ENCODE measurements around the gene DNMBP.

Gene DNMBP

GRCh38 chr10:99836711-99837110 lies 173.0 kb downstream of the DNMBP start:
- Histone ChIP-seq H3K4me3 (ENCODE audit: low read depth in 1 of 2, low read length in 2 of 2) (no peak overlapping the region), H3K9ac (ENCODE audit: low read depth in 1 of 2, low read length in 2 of 2) (no peak overlapping the region), H3K4me1 (ENCODE audit: control insufficient read depth in 1 of 2, insufficient read depth in 2 of 2, low read length in 2 of 2) (no peaks in the 10 kb centered on the region), H3K36me3 (ENCODE audit: control insufficient read depth in 1 of 2, insufficient read depth in 2 of 2, low read length in 2 of 2) (peaks cover 3 to 11% of the 10 kb centered on the region in 2 donors), H3K27ac (ENCODE audit: low read depth, low read length) (no peak overlapping the region), H3K27me3 (ENCODE audit: control insufficient read depth in 1 of 2, insufficient read depth in 2 of 2, low read length in 2 of 2) (no peaks in the 10 kb centered on the region), H3K9me3 (ENCODE audit: control insufficient read depth in 1 of 2, low read length in 2 of 2) (no peaks in the 10 kb centered on the region)

GRCh38 chr10:99835947-99836346 lies 173.8 kb downstream of the DNMBP start:
- H3K4me3 ChIP-seq (ENCODE audit: low read depth in 1 of 2, low read length in 2 of 2) = no peak overlapping the region
- H3K9me3 ChIP-seq (ENCODE audit: control insufficient read depth in 1 of 2, low read length in 2 of 2) = no peaks in the 10 kb centered on the region
- H3K27ac ChIP-seq (ENCODE audit: low read depth, low read length) = no peak overlapping the region
- H3K36me3 ChIP-seq (ENCODE audit: control insufficient read depth in 1 of 2, insufficient read depth in 2 of 2, low read length in 2 of 2) = peaks cover 3 to 15% of the 10 kb centered on the region in 2 donors
- no peak overlapping the region for H3K9ac ChIP-seq (ENCODE audit: low read depth in 1 of 2, low read length in 2 of 2)
- no peaks in the 10 kb centered on the region for H3K27me3 ChIP-seq (ENCODE audit: control insufficient read depth in 1 of 2, insufficient read depth in 2 of 2, low read length in 2 of 2)
- no peaks in the 10 kb centered on the region for H3K4me1 ChIP-seq (ENCODE audit: control insufficient read depth in 1 of 2, insufficient read depth in 2 of 2, low read length in 2 of 2)

GRCh38 chr10:99834410-99834809 lies 175.3 kb downstream of the DNMBP start:
- H3K27me3 ChIP-seq (ENCODE audit: control insufficient read depth in 1 of 2, insufficient read depth in 2 of 2, low read length in 2 of 2) = no peaks in the 10 kb centered on the region
- H3K9ac ChIP-seq (ENCODE audit: low read depth in 1 of 2, low read length in 2 of 2) = no peak overlapping the region
- peaks cover 3 to 15% of the 10 kb centered on the region in 2 donors for H3K36me3 ChIP-seq (ENCODE audit: control insufficient read depth in 1 of 2, insufficient read depth in 2 of 2, low read length in 2 of 2)
- H3K4me1 ChIP-seq (ENCODE audit: control insufficient read depth in 1 of 2, insufficient read depth in 2 of 2, low read length in 2 of 2) = no peaks in the 10 kb centered on the region
- no peak overlapping the region for H3K4me3 ChIP-seq (ENCODE audit: low read depth in 1 of 2, low read length in 2 of 2)
- no peak overlapping the region for H3K27ac ChIP-seq (ENCODE audit: low read depth, low read length)
- H3K9me3 ChIP-seq (ENCODE audit: control insufficient read depth in 1 of 2, low read length in 2 of 2) = no peaks in the 10 kb centered on the region

GRCh38 chr10:99832439-99832838 lies 177.3 kb downstream of the DNMBP start:
- Histone ChIP-seq H3K9me3 (ENCODE audit: control insufficient read depth in 1 of 2, low read length in 2 of 2) (peaks cover 0 to 2% of the 10 kb centered on the region in 2 donors), H3K4me1 (ENCODE audit: control insufficient read depth in 1 of 2, insufficient read depth in 2 of 2, low read length in 2 of 2) (no peaks in the 10 kb centered on the region), H3K4me3 (ENCODE audit: low read depth in 1 of 2, low read length in 2 of 2) (no peak overlapping the region), H3K27ac (ENCODE audit: low read depth, low read length) (no peak overlapping the region), H3K9ac (ENCODE audit: low read depth in 1 of 2, low read length in 2 of 2) (no peak overlapping the region), H3K27me3 (ENCODE audit: control insufficient read depth in 1 of 2, insufficient read depth in 2 of 2, low read length in 2 of 2) (no peaks in the 10 kb centered on the region), H3K36me3 (ENCODE audit: control insufficient read depth in 1 of 2, insufficient read depth in 2 of 2, low read length in 2 of 2) (peaks cover 3 to 15% of the 10 kb centered on the region in 2 donors)

GRCh38 chr10:99828464-99828863 lies 181.3 kb downstream of the DNMBP start:
- peaks cover 0 to 2% of the 10 kb centered on the region in 2 donors for H3K9me3 ChIP-seq (ENCODE audit: control insufficient read depth in 1 of 2, low read length in 2 of 2)
- H3K9ac ChIP-seq (ENCODE audit: low read depth in 1 of 2, low read length in 2 of 2) = no peak overlapping the region
- no peak overlapping the region for H3K27ac ChIP-seq (ENCODE audit: low read depth, low read length)
- no peak overlapping the region for H3K4me3 ChIP-seq (ENCODE audit: low read depth in 1 of 2, low read length in 2 of 2)
- H3K27me3 ChIP-seq (ENCODE audit: control insufficient read depth in 1 of 2, insufficient read depth in 2 of 2, low read length in 2 of 2) = no peaks in the 10 kb centered on the region
- peaks cover 3 to 7% of the 10 kb centered on the region in 2 donors for H3K36me3 ChIP-seq (ENCODE audit: control insufficient read depth in 1 of 2, insufficient read depth in 2 of 2, low read length in 2 of 2)
- H3K4me1 ChIP-seq (ENCODE audit: control insufficient read depth in 1 of 2, insufficient read depth in 2 of 2, low read length in 2 of 2) = no peaks in the 10 kb centered on the region

GRCh38 chr10:99827936-99828335 lies 181.8 kb downstream of the DNMBP start:
- Histone ChIP-seq H3K27ac (ENCODE audit: low read depth, low read length) (no peak overlapping the region), H3K36me3 (ENCODE audit: control insufficient read depth in 1 of 2, insufficient read depth in 2 of 2, low read length in 2 of 2) (peaks cover 3 to 7% of the 10 kb centered on the region in 2 donors), H3K4me1 (ENCODE audit: control insufficient read depth in 1 of 2, insufficient read depth in 2 of 2, low read length in 2 of 2) (no peaks in the 10 kb centered on the region), H3K27me3 (ENCODE audit: control insufficient read depth in 1 of 2, insufficient read depth in 2 of 2, low read length in 2 of 2) (no peaks in the 10 kb centered on the region), H3K9ac (ENCODE audit: low read depth in 1 of 2, low read length in 2 of 2) (no peak overlapping the region), H3K9me3 (ENCODE audit: control insufficient read depth in 1 of 2, low read length in 2 of 2) (peaks cover 0 to 2% of the 10 kb centered on the region in 2 donors), H3K4me3 (ENCODE audit: low read depth in 1 of 2, low read length in 2 of 2) (no peak overlapping the region)

Data from duodenal mucosa (tissue), 2 donors.